MM.1S (cell line): ENCODE data around the gene FARP2.
A peak's percentile ranks its signal among the peaks of the same experiment; 100 is the strongest.
"Not testable (repeated sequence)": the region's sequence is repeated elsewhere in the genome, so short reads cannot be mapped to it uniquely, and the experiment has no call there.

Source experiments
- DNase-seq: peaks from one replicate; pipeline ENCODE4 v3.0.0-alpha.2; 2015
- H2AFZ ChIP-seq: fragments of 300-600 bp; sonication (generic); 2 replicates; pipeline ENCODE4 v1.6.0; 2016; ENCODE audit warnings: antibody characterized with exemption, low read length
- H3F3A ChIP-seq: fragments of 300-600 bp; sonication (generic); 2 replicates; pipeline ENCODE4 v1.6.1; 2016; ENCODE audit warnings: mild to moderate bottlenecking, antibody characterized with exemption, low read length, moderate library complexity, mixed read lengths; ENCODE audit not compliant: insufficient read depth
- H3K27ac ChIP-seq: fragments of 300-600 bp; sonication (generic); 2 replicates; pipeline ENCODE4 v1.5.1; 2016; ENCODE audit warnings: mild to moderate bottlenecking, low read length
- H3K27me3 ChIP-seq: fragments of 300-600 bp; sonication (generic); replicated peaks from 2 replicates; pipeline ENCODE4 v1.6.0; 2016; ENCODE audit warnings: low read length; ENCODE audit not compliant: insufficient read depth
- H3K36me3 ChIP-seq: fragments of 300-600 bp; sonication (generic); replicated peaks from 2 replicates; pipeline ENCODE4 v1.6.1; 2016; ENCODE audit warnings: mild to moderate bottlenecking, low read length, mixed read lengths; ENCODE audit not compliant: insufficient read depth
- H3K4me1 ChIP-seq: fragments of 300-600 bp; sonication (generic); 2 replicates; pipeline ENCODE4 v1.6.1; 2016; ENCODE audit warnings: low read length, mixed read lengths
- H3K4me2 ChIP-seq: fragments of 300-600 bp; sonication (generic); 2 replicates; pipeline ENCODE4 v1.6.0; 2016; ENCODE audit warnings: low read depth, low read length
- H3K4me3 ChIP-seq: fragments of 300-600 bp; sonication (generic); 2 replicates; pipeline ENCODE4 v1.5.1; 2016; ENCODE audit warnings: low read length, mixed read lengths
- H3K79me2 ChIP-seq: fragments of 300-600 bp; sonication (generic); 2 replicates; pipeline ENCODE4 v1.6.1; 2016; ENCODE audit warnings: mixed run types, low read length, mixed read lengths
- H3K9ac ChIP-seq: fragments of 300-600 bp; sonication (generic); 2 replicates; pipeline ENCODE4 v1.6.1; 2016; ENCODE audit warnings: low read length, mixed read lengths
- H3K9me2 ChIP-seq: fragments of 300-600 bp; sonication (generic); replicated peaks from 2 replicates; pipeline ENCODE4 v1.6.1; 2016; ENCODE audit warnings: mild to moderate bottlenecking, low read length, mixed read lengths; ENCODE audit not compliant: insufficient read depth
- H3K9me3 ChIP-seq: fragments of 300-600 bp; sonication (generic); replicated peaks from 2 replicates; pipeline ENCODE4 v1.6.1; 2016; ENCODE audit warnings: mild to moderate bottlenecking, low read length, mixed read lengths; ENCODE audit not compliant: insufficient read depth
- H4K20me1 ChIP-seq: fragments of 300-600 bp; sonication (generic); 2 replicates; pipeline ENCODE4 v1.6.1; 2016; ENCODE audit warnings: mild to moderate bottlenecking, low read length, moderate library complexity, mixed read lengths; ENCODE audit not compliant: insufficient read depth
- CTCF ChIP-seq: fragments of 300-600 bp; sonication (generic); IDR thresholded peaks from 2 replicates; pipeline ENCODE4 v1.5.1; 2016; ENCODE audit warnings: antibody characterized with exemption, low read length, mixed read lengths
- EZH2 ChIP-seq: fragments of 300-600 bp; sonication (generic); optimal IDR thresholded peaks from 2 replicates; pipeline ENCODE3; 2017; ENCODE audit warnings: low read depth, mild to moderate bottlenecking, antibody characterized with exemption, low read length, mixed read lengths
- EZH2phosphoT487 ChIP-seq: fragments of 300-600 bp; sonication (generic); IDR thresholded peaks from 2 replicates; pipeline ENCODE4 v1.6.1; 2018; ENCODE audit warnings: antibody characterized with exemption, low read length

Gene FARP2

GRCh38 chr2:241391892-241392665 lies 36.0 kb downstream of the FARP2 start:
- peaks cover 16% of the 10 kb centered on the region for H3K4me1 ChIP-seq
- H4K20me1 ChIP-seq, result no peaks in the 10 kb centered on the region
- peak; percentile 27 for DNase-seq
- H3K9ac ChIP-seq, result no peak overlapping the region
- H3K27ac ChIP-seq, result no peak overlapping the region
- H3K9me3 ChIP-seq, result no peaks in the 10 kb centered on the region
- H3K36me3 ChIP-seq, result no peaks in the 10 kb centered on the region
- H3K4me3 ChIP-seq, result no peak overlapping the region
- H3K4me2 ChIP-seq, result no peak overlapping the region
- no peak overlapping the region for H2AFZ ChIP-seq
- TF ChIP-seq EZH2, result no peak
- TF ChIP-seq EZH2phosphoT487, result no peak
- peak; percentile 42 for TF ChIP-seq CTCF
- H3K79me2 ChIP-seq, result peaks cover 55% of the 10 kb centered on the region
- no peaks in the 10 kb centered on the region for H3K9me2 ChIP-seq
- H3F3A ChIP-seq, result peaks cover 3% of the 10 kb centered on the region; the same call in 1 of the 2 replicates
- no peaks in the 10 kb centered on the region for H3K27me3 ChIP-seq

GRCh38 chr2:241392753-241393152 lies 36.7 kb downstream of the FARP2 start:
- H3K27me3 ChIP-seq, H3K27ac ChIP-seq, H3K9me2 ChIP-seq, H4K20me1 ChIP-seq, H3F3A ChIP-seq, DNase-seq, H3K4me3 ChIP-seq, H3K36me3 ChIP-seq, H3K4me2 ChIP-seq, H3K9ac ChIP-seq, H2AFZ ChIP-seq, H3K9me3 ChIP-seq: not testable (repeated sequence)
- H3K79me2 ChIP-seq, result peaks cover 58% of the 10 kb centered on the region
- peaks cover 16% of the 10 kb centered on the region for H3K4me1 ChIP-seq

DNA sequence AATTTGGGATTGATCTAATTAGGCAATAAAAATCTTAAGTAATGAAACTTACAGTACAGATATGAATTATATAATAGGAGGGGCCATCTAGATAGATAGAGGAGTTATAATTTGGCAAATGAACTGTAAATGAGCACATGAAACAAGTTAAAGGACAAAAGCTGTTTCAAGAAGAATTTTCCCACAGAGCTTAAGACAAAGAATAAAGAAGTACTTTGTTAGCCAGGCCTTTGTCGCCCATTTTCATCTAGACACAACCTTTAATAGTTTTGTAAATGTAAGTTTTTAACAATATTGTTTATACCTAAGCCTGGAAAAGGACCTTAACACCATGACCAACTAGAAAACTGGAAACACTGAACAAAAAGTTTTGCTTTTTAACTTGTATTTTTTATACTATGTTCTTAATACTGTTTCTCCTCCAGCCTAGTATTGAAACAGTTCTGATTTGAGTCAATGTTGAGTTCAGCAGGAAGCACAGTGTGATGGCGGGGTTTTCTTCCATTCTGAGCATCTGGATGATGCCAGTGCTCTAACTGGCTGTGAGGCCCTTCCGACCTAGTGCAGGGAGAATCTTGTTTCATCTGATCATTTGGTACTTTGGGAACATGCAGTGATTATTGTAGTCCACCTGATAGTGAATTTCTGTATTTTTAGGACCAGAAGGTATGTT lies 37.6 kb downstream of the FARP2 start:
- no peaks in the 10 kb centered on the region for H3K9me3 ChIP-seq
- H3K4me1 ChIP-seq, result peaks cover 16% of the 10 kb centered on the region
- H4K20me1 ChIP-seq, result no peaks in the 10 kb centered on the region
- H2AFZ ChIP-seq, result no peak overlapping the region
- no peak overlapping the region for H3K4me2 ChIP-seq
- peaks cover 3% of the 10 kb centered on the region; the same call in 1 of the 2 replicates for H3F3A ChIP-seq
- no peak overlapping the region for H3K4me3 ChIP-seq
- H3K27me3 ChIP-seq, result no peaks in the 10 kb centered on the region
- H3K27ac ChIP-seq, result no peak overlapping the region
- H3K9me2 ChIP-seq, result no peaks in the 10 kb centered on the region
- peaks cover 57% of the 10 kb centered on the region for H3K79me2 ChIP-seq
- H3K36me3 ChIP-seq, result no peaks in the 10 kb centered on the region
- no peak overlapping the region for H3K9ac ChIP-seq
- TF ChIP-seq CTCF (no peak), EZH2 (no peak), EZH2phosphoT487 (no peak)
- no peak for DNase-seq

DNA sequence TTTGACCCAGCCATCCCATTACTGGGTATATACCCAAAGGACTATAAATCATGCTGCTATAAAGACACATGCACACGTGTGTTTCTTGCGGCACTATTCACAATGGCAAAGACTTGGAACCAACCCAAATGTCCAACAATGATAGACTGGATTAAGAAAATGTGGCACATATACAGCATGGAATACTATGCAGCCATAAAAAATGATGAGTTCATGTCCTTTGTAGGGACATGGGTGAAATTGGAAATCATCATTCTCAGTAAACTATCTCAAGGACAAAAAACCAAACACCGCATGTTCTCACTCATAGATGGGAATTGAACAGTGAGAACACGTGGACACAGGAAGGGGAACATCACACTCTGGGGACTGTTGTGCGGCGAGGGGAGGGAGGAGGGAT lies 40.7 kb downstream of the FARP2 start:
- not testable (repeated sequence) for H3K4me1 ChIP-seq, H3K9me2 ChIP-seq, H4K20me1 ChIP-seq, H3K27me3 ChIP-seq, H3K4me2 ChIP-seq, DNase-seq, H3F3A ChIP-seq, H2AFZ ChIP-seq, H3K4me3 ChIP-seq, H3K27ac ChIP-seq, H3K9ac ChIP-seq, H3K9me3 ChIP-seq, H3K36me3 ChIP-seq
- peaks cover 49% of the 10 kb centered on the region for H3K79me2 ChIP-seq
